ENCODE measurements around the gene GRIP2. TPM values are rescaled to one million over a fixed set of nuclear protein-coding genes. Genes with fewer than 3 reads are reported as not detected.

Gene GRIP2
- total and polyA plus RNA-seq, 2 donors (not counting 3 experiments of a cell fraction or from before 2014, with no cell fraction given) = not detected

- TF ChIP-seq MYC (IDR thresholded peaks at IDR 0.05; ENCODE audit: low read depth, low read length) = no peak
- TF ChIP-seq, protein P1, sequence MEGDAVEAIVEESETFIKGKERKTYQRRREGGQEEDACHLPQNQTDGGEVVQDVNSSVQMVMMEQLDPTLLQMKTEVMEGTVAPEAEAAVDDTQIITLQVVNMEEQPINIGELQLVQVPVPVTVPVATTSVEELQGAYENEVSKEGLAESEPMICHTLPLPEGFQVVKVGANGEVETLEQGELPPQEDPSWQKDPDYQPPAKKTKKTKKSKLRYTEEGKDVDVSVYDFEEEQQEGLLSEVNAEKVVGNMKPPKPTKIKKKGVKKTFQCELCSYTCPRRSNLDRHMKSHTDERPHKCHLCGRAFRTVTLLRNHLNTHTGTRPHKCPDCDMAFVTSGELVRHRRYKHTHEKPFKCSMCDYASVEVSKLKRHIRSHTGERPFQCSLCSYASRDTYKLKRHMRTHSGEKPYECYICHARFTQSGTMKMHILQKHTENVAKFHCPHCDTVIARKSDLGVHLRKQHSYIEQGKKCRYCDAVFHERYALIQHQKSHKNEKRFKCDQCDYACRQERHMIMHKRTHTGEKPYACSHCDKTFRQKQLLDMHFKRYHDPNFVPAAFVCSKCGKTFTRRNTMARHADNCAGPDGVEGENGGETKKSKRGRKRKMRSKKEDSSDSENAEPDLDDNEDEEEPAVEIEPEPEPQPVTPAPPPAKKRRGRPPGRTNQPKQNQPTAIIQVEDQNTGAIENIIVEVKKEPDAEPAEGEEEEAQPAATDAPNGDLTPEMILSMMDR (IDR thresholded peaks at IDR 0.05; ENCODE audit: extremely low read depth in 1 of 2, insufficient read depth in 1 of 2, low read depth in 1 of 2, low read length in 2 of 2) = no peak
- no peak for TF ChIP-seq FOS (IDR thresholded peaks at IDR 0.05; ENCODE audit: borderline replicate concordance, insufficient read depth, low read length)
- no peak for TF ChIP-seq JUN (IDR thresholded peaks at IDR 0.05; ENCODE audit: borderline replicate concordance, insufficient read depth, insufficient read length, low read depth)
- TF ChIP-seq GATA2 (IDR thresholded peaks at IDR 0.05; ENCODE audit: insufficient read depth, insufficient read length, low read depth, low read length) = no peak
- TF ChIP-seq POLR2AphosphoS5 (IDR thresholded peaks at IDR 0.05; ENCODE audit: insufficient read depth, low read depth, low read length) = no peak
- no peak for TF ChIP-seq POLR2A (IDR thresholded peaks at IDR 0.05; ENCODE audit: low read depth, low read length)
- TF ChIP-seq, protein P2, sequence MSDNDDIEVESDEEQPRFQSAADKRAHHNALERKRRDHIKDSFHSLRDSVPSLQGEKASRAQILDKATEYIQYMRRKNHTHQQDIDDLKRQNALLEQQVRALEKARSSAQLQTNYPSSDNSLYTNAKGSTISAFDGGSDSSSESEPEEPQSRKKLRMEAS (IDR thresholded peaks at IDR 0.05; ENCODE audit: insufficient read depth, insufficient read length) = no peak
- TF ChIP-seq EZH2 (IDR thresholded peaks at IDR 0.05; ENCODE audit: borderline replicate concordance, low read depth, low read length, severe bottlenecking) = no peak
- Histone ChIP-seq H3K27me3 (ENCODE audit: control insufficient read depth in 2 of 2, insufficient read depth in 2 of 2, low read length in 2 of 2) (no peaks in the 10 kb centered on the region), H3K79me2 (ENCODE audit: control insufficient read depth, insufficient read depth, low read length) (no peaks in the 10 kb centered on the region), H2AFZ (ENCODE audit: low read depth, low read length) (no peak overlapping the region), H3K9me3 (replicated peaks; ENCODE audit: control insufficient read depth, insufficient read depth, low read length) (no peaks in the 10 kb centered on the region), H3K9ac (replicated peaks; ENCODE audit: extremely low read depth, insufficient read depth, low read length) (no peak overlapping the region), H3K9me1 (replicated peaks; ENCODE audit: control insufficient read depth, extremely low read depth, insufficient read depth, low read length) (no peaks in the 10 kb centered on the region), H3K36me3 (ENCODE audit: control insufficient read depth in 2 of 2, extremely low read depth in 1 of 2, insufficient read depth in 2 of 2, low read length in 2 of 2) (no peaks in the 10 kb centered on the region), H3K27ac (ENCODE audit: insufficient read depth, low read depth, low read length) (no peak overlapping the region), H3K4me2 (ENCODE audit: insufficient read depth, low read length) (no peak overlapping the region), H3K4me1 (ENCODE audit: control insufficient read depth, extremely low read depth, insufficient read depth, low read length) (no peaks in the 10 kb centered on the region), H4K20me1 (replicated peaks; ENCODE audit: control insufficient read depth, extremely low read depth, insufficient read depth, low read length) (no peaks in the 10 kb centered on the region), H3K4me3 (replicated peaks in 1 of 3; ENCODE audit: insufficient read depth in 1 of 3, low read depth in 1 of 3, low read length in 3 of 3) (no peak overlapping the region)
- intact Hi-C loops (cut with micrococcal nuclease) = no loop called here
- dilution Hi-C loops (cut with MboI; ENCODE audit: extremely low pct_ligation_motif_present, low sequenced_read_pairs) = no loop called here
- CTCF ChIA-PET = no interaction called here
- BruUV-seq (replicated peaks) = no TSS peak
- FAIRE-seq (no peak), DNase-seq (ENCODE audit: low read depth, low spot score) (no peak)
- POLR2A ChIA-PET = no interaction called here
Measured at GRCh38 chr3:14581334-14582044, 41.3 kb upstream of the GRIP2 start.

Measured in endothelial cell of umbilical vein (primary cell).